Mesothelial cell of epicardium (in vitro differentiated cells): ENCODE measurements around the gene KCNMA1. TPM values are rescaled to one million over a fixed set of nuclear protein-coding genes. Genes with fewer than 3 reads are reported as not detected.

ENCODE experiments used
- DNase-seq, 2 experiments: peaks; one replicate each; pipeline ENCODE4 v3.0.0; 2021; ENCODE audit warnings: low spot score in 2 of 2; ENCODE audit not compliant: unreplicated experiment in 2 of 2
- H3K27ac Mint-ChIP-seq: 2 replicates; pipeline ENCODE4 v1.8.0; 2021; ENCODE audit warnings: mixed read lengths
- H3K27me3 Mint-ChIP-seq: 2 replicates; pipeline ENCODE4 v1.8.0; 2021; ENCODE audit warnings: low read depth, mixed read lengths
- H3K36me3 Mint-ChIP-seq: 2 replicates; pipeline ENCODE4 v1.8.0; 2021; ENCODE audit warnings: mixed read lengths
- H3K4me1 Mint-ChIP-seq: 2 replicates; pipeline ENCODE4 v1.8.0; 2021; ENCODE audit warnings: mixed read lengths
- H3K4me3 Mint-ChIP-seq: 2 replicates; pipeline ENCODE4 v1.8.0; 2021; ENCODE audit warnings: mild to moderate bottlenecking, moderate library complexity, mixed read lengths
- H3K9me3 Mint-ChIP-seq: 2 replicates; pipeline ENCODE4 v1.8.0; 2021; ENCODE audit warnings: mixed read lengths
- CTCF ChIP-seq: fragments of 200-600 bp; sonication (generic); IDR thresholded peaks from one replicate; pipeline ENCODE4 v1.5.0; 2021; ENCODE audit warnings: antibody characterized with exemption; ENCODE audit not compliant: unreplicated experiment
- total RNA-seq: library from RNA; stranded (reverse); gene quantifications from 3 replicates; pipeline ENCODE4 v1.2.1, GENCODE V29; 2021

KCNMA1 gene
- total RNA-seq, 1 donor from 2014 or later, result 44.0 TPM

GRCh38 chr10:77091597-77092165 is 545.9 kb downstream of the KCNMA1 start:
- Mint-ChIP-seq H3K27ac (no peak overlapping the region), H3K27me3 (no peaks in the 10 kb centered on the region)
- no peak for DNase-seq

DNA sequence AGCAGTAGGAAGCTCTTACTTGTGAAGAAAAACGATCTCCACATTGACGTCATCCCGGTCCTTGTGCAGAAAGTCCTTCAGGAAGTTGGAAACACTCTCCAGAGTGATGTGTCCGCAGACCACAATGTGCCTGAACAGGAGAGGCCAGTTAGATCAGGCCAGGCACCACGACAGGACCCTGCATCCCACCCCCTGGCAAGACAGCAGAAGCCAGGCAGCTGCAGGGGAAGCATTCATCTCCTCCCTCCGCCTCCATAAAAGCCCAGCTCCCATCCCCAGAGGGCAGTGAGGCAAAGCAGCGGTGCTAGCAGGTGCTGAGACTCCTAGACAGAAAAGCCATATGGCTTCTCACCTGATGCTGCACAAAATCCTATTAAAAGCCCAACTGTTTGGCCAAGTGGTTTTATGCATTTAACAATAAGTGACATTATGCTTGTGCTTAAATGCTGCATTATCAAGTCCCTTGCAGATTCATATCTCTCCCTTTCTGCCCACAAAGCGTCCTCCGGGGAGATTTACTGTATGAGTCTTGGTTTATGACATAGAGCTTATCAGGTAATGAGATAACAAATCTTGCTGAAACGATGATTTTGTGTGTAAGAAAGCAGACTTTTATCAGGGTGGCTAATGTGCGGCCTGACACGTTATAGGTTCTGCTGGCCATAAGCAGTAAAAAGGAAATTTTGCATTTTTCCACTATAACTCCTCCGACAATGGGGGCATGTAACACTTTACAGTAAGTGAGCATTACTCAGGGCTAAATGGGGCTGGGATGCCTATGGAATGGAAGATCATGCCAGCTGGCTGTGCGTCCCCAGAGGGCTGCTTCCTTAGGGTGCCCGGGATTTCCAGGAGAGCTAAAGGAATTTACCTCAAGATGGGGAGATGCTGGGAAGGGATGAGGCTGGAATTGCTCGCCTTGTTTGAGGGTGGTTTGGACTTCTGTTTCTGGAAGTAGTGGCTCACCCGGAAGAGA is 546.9 kb downstream of the KCNMA1 start:
- no peak for TF ChIP-seq CTCF
- H3K27me3 Mint-ChIP-seq, result no peaks in the 10 kb centered on the region

More at GRCh38 chr10:77091597-77092165, 545.9 kb downstream of the KCNMA1 start:
- TF ChIP-seq CTCF, result no peak
- Mint-ChIP-seq H3K9me3 (no peaks in the 10 kb centered on the region), H3K36me3 (peaks cover 6% of the 10 kb centered on the region), H3K4me1 (peaks cover 4% of the 10 kb centered on the region), H3K4me3 (no peak overlapping the region)

DNA sequence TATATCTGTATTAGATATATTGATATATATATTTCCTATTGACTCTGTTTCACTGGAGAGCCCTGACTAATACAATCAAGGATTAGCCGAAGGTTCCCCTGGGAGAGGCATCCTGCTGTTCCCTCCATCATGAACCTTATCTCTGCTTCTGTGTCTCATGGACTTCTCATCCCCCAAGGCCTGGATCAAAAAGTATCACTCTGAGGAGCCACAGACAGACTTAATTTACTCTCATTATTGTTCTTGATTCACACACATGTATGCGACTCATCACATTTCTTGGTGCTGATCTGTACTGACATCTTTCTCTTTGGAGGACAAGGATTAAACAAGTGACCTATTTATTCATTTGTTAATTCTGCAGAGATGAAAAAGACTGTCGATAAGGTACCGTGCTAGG is 550.2 kb downstream of the KCNMA1 start:
- H3K27ac Mint-ChIP-seq, result no peak overlapping the region
- peaks cover 13% of the 10 kb centered on the region for H3K36me3 Mint-ChIP-seq
- no peaks in the 10 kb centered on the region for H3K27me3 Mint-ChIP-seq
- no peak for TF ChIP-seq CTCF
- H3K4me1 Mint-ChIP-seq, result peaks cover 9% of the 10 kb centered on the region
- no peaks in the 10 kb centered on the region for H3K9me3 Mint-ChIP-seq
- no peak overlapping the region for H3K4me3 Mint-ChIP-seq
- no peak for DNase-seq

More for the DNA sequence above, 546.9 kb downstream of the KCNMA1 start:
- Mint-ChIP-seq H3K9me3 (no peaks in the 10 kb centered on the region), H3K27ac (no peak overlapping the region), H3K36me3 (peaks cover 10% of the 10 kb centered on the region), H3K4me3 (no peak overlapping the region), H3K4me1 (peaks cover 2% of the 10 kb centered on the region)
- no peak for DNase-seq

- H3K4me1 Mint-ChIP-seq, result peaks cover 18% of the 10 kb centered on the region
- no peaks in the 10 kb centered on the region for H3K27me3 Mint-ChIP-seq
- H3K9me3 Mint-ChIP-seq, result no peaks in the 10 kb centered on the region
- no peak for TF ChIP-seq CTCF
- no peak overlapping the region for H3K4me3 Mint-ChIP-seq
- peaks cover 13% of the 10 kb centered on the region for H3K36me3 Mint-ChIP-seq
- H3K27ac Mint-ChIP-seq, result no peak overlapping the region
- no peak for DNase-seq
Measured at GRCh38 chr10:77086081-77086480, 551.5 kb downstream of the KCNMA1 start.

DNA sequence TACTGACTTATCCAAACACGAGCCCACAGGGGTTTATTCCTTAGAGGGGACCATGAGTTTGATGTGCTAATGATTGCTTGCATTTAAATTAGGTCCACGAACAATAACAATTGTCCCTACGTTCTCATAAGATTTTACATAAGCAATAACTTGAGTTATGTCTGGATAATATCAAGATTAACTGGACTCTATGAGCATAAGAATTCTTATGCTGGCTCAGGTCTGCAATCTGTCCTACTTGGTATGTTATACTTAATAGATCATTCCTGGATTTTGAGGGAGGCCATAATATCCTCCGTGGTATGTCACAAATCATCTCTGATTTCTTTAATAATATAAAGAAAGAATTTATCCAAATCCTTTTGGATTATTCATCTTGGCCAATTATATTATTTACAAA is 552.3 kb downstream of the KCNMA1 start:
- H3K4me3 Mint-ChIP-seq, result no peak overlapping the region
- H3K9me3 Mint-ChIP-seq, result no peaks in the 10 kb centered on the region
- no peaks in the 10 kb centered on the region for H3K27me3 Mint-ChIP-seq
- DNase-seq, result no peak
- peaks cover 13% of the 10 kb centered on the region for H3K36me3 Mint-ChIP-seq
- TF ChIP-seq CTCF, result no peak
- H3K27ac Mint-ChIP-seq, result peak overlapping the region; percentile 17
- H3K4me1 Mint-ChIP-seq, result peaks cover 24% of the 10 kb centered on the region
